Brain microvascular endothelial cell (primary cell): Measurements from ENCODE around the gene C19orf44.

Experiments
- DNase-seq: peaks from one replicate; pipeline ENCODE4 v3.0.0-alpha.2; 2020
- H3K27ac ChIP-seq: fragments of 250-450 bp; sonication (Bioruptor Pico); 2 replicates; pipeline ENCODE4 v1.5.1; 2020; ENCODE audit warnings: mild to moderate bottlenecking, moderate library complexity
- H3K27me3 ChIP-seq: fragments of 250-450 bp; sonication (Bioruptor Pico); replicated peaks from 2 replicates; pipeline ENCODE4 v1.5.1; 2020; ENCODE audit warnings: mild to moderate bottlenecking
- H3K36me3 ChIP-seq: fragments of 250-450 bp; sonication (Bioruptor Pico); replicated peaks from 2 replicates; pipeline ENCODE4 v1.5.1; 2020; ENCODE audit warnings: mild to moderate bottlenecking
- H3K4me3 ChIP-seq: 2 replicates; pipeline ENCODE4 v1.5.1; 2011; ENCODE audit warnings: low read depth, mild to moderate bottlenecking, control low read depth, low read length, moderate library complexity
- in situ Hi-C: cut with HindIII; loops from 2 replicates; pipeline ENCODE4 v1.10.0; 2017; ENCODE audit warnings: low sequenced_read_pairs, low pct_ligation_motif_present
- TF ChIP-seq, protein P1 (sequence below): IDR thresholded peaks from 2 replicates; pipeline ENCODE4 v1.5.1; 2011; ENCODE audit warnings: low read depth, mild to moderate bottlenecking, moderate library complexity, low read length, control low read depth, inconsistent platforms; ENCODE audit errors: missing control alignments

C19orf44 gene

DNA sequence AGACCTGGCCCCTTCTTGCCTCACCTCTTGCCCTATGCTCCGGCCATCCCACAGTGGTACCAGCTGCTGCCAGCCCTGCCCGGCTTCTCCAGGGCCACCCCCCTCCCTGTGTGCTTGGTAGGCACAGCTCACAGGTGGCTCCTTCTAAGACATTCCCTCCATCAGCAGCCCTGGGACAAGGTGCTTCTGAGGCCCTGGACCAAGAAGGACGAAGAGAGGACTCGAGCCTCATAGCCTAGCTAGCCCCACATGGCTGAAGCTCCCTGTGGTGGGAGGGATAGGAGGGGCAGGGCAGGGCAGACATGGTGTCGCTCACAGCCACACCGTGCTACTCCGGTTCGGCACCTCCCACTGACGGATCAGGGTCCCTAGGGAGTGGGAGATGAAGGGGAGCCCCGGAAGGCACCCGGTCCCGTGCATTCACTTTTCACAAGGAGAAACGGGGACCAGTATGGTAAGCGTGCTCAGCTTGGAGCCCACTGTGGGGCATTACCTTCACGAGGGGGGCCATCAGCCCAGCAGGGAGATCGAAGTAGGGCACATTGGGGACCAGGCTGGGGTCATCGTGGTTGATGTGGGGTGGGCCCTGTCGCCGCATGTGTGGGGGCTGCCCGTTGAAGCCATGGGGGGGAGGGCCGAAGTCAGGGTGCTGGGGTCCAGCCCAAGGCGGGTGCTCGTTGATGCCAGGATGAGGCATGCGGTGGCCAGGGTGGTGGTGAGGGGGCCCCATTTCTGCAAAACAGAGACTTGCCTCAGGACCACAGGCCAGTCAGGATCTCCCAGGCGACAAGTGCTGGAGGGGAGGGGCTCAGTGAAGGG lies 26.6 kb downstream of the C19orf44 start:
- Histone ChIP-seq H3K27me3 (no peaks in the 10 kb centered on the region), H3K4me3 (no peak overlapping the region), H3K36me3 (peaks cover 91% of the 10 kb centered on the region), H3K27ac (no peak overlapping the region)
- in situ Hi-C loops, result no loop called here
- TF ChIP-seq, protein P1, sequence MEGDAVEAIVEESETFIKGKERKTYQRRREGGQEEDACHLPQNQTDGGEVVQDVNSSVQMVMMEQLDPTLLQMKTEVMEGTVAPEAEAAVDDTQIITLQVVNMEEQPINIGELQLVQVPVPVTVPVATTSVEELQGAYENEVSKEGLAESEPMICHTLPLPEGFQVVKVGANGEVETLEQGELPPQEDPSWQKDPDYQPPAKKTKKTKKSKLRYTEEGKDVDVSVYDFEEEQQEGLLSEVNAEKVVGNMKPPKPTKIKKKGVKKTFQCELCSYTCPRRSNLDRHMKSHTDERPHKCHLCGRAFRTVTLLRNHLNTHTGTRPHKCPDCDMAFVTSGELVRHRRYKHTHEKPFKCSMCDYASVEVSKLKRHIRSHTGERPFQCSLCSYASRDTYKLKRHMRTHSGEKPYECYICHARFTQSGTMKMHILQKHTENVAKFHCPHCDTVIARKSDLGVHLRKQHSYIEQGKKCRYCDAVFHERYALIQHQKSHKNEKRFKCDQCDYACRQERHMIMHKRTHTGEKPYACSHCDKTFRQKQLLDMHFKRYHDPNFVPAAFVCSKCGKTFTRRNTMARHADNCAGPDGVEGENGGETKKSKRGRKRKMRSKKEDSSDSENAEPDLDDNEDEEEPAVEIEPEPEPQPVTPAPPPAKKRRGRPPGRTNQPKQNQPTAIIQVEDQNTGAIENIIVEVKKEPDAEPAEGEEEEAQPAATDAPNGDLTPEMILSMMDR, result no peak
- no peak for DNase-seq

DNA sequence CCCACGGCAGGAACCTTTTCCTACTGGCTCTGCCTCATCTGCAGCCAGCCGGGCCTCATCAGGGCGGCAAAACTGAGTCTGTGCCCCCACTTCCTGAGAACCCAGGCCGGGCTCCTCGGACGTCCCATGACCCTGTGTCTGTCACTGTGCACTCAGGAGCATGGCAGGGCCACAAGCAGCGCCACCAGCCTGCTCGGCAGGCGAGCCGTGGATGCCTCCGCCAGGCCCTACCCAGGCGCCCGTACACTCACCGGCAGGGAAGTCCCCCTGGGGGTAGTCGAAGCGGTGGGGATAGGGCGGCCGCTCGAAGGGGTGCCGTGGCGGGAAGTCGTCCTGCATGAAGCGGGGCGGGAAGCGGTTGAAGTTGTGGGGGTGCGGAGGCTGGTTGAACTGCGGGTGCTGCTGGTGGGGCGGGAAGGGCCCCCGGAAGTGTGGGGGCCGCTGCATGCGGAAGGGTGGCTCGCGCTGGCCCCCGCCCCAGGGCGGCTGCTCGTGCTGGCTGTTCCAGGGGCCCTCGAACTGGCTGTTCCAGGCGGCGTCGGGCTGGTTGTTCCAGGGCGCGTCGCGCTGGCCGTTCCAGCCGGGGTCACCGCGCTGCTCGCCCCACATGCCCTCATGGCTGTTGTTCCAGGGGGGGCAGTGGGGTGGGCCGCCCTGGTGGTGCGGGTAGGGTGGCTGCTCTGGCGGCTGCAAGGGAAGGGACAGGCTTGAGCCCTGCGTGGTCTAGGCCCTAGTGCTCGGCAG lies 29.0 kb downstream of the C19orf44 start:
- Histone ChIP-seq H3K36me3 (peaks cover 93% of the 10 kb centered on the region), H3K27ac (no peak overlapping the region), H3K4me3 (no peak overlapping the region), H3K27me3 (no peaks in the 10 kb centered on the region)
- DNase-seq, result no peak
- in situ Hi-C loops, result no loop called here
- TF ChIP-seq, protein P1, result no peak

DNA sequence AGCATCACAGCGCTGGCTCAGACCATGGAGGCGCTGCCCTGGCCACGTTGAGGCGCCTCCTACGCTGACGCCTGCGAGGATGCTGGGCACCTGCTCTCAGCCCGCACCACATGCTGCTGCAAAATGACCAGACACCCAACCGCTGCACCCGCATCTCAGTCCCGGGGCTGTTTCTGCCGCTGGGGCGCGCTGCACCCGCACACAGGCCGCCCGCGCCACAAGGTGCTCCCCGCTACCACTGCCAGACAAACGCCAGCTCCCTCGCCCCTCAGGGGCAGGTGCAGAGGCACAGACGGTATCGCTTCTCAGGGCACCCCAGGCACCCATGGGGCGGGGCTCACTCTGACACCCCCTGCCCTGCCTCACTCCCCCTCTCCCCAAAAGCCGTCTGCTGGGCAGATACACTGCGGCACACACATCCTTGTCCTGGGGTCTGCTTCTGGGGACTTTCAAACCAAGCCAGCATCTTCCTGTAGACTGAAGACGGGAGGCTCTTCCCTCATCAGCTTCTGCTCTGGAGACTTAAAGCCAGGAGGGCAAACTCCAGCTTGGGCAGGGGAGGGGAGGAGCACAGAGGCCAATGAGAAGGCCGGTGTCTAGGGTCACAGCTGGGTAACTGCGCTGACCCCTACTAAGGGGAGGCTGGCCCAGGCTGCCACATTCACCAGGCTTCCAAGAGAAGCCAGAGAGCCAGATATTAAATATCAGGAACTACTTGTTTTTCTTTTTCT lies 29.7 kb downstream of the C19orf44 start:
- TF ChIP-seq, protein P1, result no peak
- in situ Hi-C loops, result no loop called here
- DNase-seq, result no peak
- H3K36me3 ChIP-seq, result peaks cover 93% of the 10 kb centered on the region
- no peaks in the 10 kb centered on the region for H3K27me3 ChIP-seq
- H3K27ac ChIP-seq, result no peak overlapping the region
- H3K4me3 ChIP-seq, result no peak overlapping the region

DNA sequence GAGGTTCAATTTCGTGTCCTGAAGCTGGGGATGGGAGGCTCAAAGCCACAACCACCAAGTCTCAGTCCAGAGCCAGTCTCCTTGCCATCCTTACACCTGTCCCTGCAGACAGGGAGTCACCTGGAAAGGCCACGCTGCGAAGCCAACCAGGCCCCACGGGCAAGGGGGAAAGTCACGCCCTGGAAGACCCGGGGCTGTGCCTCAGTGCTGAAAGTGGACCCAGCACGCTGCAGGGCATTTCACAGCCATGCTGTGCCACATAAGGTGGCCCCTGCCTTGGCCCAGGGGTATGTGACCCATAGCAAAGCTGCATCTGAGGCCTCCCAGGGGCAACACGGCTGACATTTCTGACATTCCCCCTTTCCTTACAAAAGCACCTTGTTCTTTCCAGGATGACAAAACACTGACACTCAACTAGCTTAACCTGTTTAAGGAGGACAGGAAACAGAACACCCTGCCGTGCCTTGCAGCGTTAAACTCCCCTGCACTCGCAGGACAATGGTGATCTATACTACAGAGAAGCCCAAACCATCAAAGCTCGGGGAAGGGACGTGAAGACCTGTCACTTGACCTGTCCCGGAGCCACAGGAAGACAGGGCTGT lies 31.2 kb downstream of the C19orf44 start:
- in situ Hi-C loops, result no loop called here
- TF ChIP-seq, protein P1, result no peak
- Histone ChIP-seq H3K4me3 (no peak overlapping the region), H3K27ac (no peak overlapping the region), H3K27me3 (no peaks in the 10 kb centered on the region), H3K36me3 (peaks cover 93% of the 10 kb centered on the region)
- no peak for DNase-seq

DNA sequence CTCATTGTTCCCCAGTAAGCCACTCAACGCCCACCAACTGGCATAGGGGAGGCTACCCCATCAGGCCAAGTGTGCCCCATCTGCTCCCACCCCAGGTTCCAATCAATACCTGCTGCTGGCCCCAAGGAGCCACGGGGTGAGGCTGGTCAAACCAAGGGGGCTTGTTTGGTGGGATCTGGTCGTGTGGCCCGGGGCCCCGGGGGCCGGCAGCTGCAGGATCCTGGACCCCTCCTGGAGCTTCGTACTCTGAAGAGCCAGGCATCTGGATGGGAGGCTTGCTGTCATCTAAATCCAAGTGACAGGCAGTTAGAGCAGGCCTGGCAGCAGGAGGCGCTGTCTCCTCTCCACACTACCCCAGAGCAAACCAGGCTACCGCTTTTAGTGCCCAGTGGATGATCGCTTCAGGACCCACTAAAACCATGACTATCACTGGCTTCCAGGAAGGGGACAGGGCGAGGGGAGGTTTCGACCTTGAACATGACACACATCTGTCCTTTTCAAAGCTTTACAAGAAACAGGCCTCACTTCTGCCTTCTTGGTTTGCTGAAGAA lies 31.9 kb downstream of the C19orf44 start:
- peaks cover 93% of the 10 kb centered on the region for H3K36me3 ChIP-seq
- DNase-seq, result no peak
- in situ Hi-C loops, result no loop called here
- H3K4me3 ChIP-seq, result no peak overlapping the region
- TF ChIP-seq, protein P1, result peak; percentile 65
- no peaks in the 10 kb centered on the region for H3K27me3 ChIP-seq
- H3K27ac ChIP-seq, result no peak overlapping the region
